GM21528 (cell line): ENCODE data around the gene NTRK3.
"Not testable (repeated sequence)": the region's sequence is repeated elsewhere in the genome, so short reads cannot be mapped to it uniquely, and the experiment has no call there.

ENCODE experiments used
- ATAC-seq: cut with Tn5 transposase; IDR thresholded peaks from one replicate; pipeline ENCODE4 v1.9.1; 2021; ENCODE audit warnings: mild to moderate bottlenecking, moderate library complexity; ENCODE audit not compliant: unreplicated experiment, low FRiP score

NTRK3 gene

DNA sequence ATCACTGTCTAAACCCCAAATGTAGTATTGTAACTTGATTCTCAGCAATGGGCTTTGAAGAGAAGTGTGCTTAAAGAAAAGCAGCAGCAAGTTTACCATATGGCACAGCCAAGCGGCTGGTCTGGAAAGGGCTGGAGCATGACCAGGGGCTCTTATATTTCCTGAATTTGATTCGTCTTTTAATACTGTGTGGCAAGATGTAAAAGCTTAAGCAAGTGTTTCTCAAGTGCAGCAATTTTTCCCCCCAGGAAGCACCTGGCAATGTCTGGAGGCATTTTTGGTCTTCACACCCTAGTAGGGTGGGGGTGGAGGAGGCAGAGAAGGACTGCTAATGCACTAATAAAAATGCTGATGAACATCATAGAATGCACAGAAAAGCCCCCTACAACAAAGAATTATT lies 397.9 kb downstream of the NTRK3 start:
- no peak for ATAC-seq

- ATAC-seq, result no peak
These were observed 405.0 kb downstream of the NTRK3 start for GRCh38 chr15:87851497-87851896.

- ATAC-seq, result no peak
These were observed 405.6 kb downstream of the NTRK3 start for GRCh38 chr15:87850916-87851315.

DNA sequence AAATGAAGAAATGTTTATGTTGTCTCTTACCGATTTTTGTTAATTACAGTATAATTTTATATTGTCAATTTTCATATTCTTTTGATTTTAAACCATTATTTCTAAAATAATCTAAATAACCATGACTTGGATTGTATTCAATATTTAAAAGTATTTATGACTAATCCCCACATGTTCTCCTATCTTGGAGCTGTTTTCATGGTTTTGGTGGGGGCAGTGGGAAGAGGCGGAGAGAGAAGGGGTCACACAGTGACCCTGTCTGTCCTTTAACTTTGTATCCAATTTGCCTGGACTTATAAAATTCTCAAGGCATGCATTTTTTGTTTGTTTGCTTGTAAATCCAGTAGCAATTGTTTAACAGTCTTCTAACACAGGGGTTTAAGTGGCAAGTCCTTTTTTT lies 407.4 kb downstream of the NTRK3 start:
- ATAC-seq, result no peak

- no peak for ATAC-seq
These were observed 408.5 kb downstream of the NTRK3 start for GRCh38 chr15:87848012-87848411.

- ATAC-seq, result no peak
These were observed 409.8 kb downstream of the NTRK3 start for GRCh38 chr15:87846746-87847145.

- ATAC-seq, result no peak
These were observed 413.2 kb downstream of the NTRK3 start for GRCh38 chr15:87843312-87843711.

- ATAC-seq, result no peak
These were observed 415.0 kb downstream of the NTRK3 start for GRCh38 chr15:87841426-87841998.

DNA sequence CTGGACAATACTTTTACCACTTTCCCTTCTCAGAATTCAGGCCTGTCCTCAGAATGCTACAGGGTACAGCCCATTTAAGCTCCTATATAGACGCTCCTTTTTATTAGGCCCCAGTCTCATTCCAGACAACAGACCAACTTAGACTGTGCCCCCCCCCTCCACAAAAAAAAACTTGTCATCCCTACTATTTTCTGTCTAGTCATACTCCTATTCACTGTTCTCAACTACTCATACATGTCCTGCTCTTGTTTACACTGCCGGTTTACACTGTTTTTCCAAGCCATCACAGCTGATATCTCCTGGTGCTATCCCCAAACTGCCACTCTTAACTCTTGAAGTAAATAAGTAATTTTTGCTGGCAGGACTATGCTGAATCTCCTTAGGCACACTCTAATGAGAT lies 420.7 kb downstream of the NTRK3 start:
- not testable (repeated sequence) for ATAC-seq

DNA sequence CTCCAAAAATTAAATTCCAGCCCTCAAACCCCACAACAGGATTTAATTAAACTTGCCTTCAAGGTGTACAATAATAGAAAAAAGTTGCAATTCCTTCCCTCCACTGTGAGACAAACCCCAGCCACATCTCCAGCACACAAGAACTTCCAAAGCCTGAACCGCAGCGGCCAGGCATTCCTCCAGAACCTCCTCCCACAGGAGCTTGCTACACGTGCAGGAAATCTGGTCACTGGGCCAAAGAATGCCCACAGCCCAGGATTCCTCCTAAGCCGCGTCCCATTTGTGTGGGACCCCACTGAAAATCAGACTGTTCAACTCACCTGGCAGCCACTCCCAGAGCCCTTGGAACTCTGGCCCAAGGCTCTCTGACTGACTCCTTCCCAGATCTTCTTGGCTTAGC lies 423.2 kb downstream of the NTRK3 start:
- ATAC-seq, result not testable (repeated sequence)

DNA sequence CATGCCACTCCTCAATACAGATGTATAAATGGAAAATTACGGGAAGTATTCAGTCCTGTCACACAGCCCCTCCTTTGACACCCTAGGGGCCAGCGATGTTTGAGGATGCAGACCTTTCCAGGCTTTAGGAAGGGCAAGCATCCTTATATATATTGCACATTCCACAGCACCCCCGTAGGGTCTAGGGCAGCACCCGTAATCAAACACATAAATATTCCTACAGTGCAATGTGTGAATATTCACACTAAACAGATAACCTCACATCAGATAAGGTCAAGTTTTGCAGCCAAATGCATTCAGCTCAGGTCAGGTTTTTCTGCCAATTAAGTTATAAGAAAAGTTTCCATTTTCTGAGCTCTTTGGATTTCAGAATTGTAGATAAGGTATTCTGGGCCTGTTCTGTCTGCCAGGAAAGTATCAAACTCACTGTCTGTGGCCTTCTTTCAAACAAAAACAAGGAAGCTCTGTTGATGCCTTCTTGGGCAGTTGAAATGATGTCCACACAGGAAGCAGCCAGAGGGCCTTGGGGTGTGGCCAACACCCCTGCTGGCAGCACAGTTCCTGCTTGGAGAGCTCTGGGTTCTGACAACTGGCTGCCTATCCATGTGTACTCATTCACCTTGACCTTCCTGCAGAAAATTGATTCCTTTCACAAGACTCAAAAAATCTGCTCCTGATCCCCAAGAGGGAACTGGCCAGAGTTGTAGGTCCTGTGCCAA lies 427.0 kb downstream of the NTRK3 start:
- ATAC-seq, result no peak

DNA sequence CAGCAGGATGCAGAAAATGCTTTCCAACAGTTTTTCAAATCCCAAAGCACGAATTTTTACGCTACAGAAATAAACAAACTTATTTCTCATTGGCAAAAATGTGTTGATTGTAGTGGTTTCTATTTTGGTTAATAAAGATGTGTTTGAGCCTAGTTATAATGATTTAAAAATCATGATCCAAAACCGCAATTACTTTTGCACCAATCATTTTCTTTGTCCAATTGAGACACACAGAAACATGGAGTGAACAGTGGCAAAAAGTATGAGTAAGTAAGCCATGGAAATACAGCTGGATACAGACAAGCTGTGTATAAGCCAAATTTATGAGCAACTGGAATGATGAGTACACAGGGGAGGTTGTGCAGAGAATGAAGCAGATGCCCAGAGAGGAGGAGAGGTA lies 427.9 kb downstream of the NTRK3 start:
- no peak for ATAC-seq

DNA sequence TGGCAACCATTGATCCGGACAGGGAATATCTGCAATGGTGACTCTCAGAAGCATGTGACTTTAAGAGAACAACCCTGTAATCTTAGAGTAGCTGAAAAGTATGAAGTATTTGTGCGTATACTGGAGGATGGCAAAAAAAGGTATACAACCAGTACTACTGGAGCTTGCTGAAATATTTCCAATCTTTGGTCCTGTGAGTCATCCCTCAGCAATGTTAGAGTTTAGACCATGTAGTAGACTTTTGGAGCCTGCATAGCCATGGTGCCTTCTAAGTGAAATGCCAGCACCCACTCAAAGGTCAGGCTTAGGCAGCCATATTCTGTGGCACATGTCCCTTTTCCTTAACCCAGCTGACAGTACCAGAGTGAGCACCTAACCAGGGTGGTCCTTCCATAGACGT lies 429.4 kb downstream of the NTRK3 start:
- ATAC-seq, result no peak

- ATAC-seq, result no peak
These were observed 430.3 kb downstream of the NTRK3 start for GRCh38 chr15:87826119-87826747.

DNA sequence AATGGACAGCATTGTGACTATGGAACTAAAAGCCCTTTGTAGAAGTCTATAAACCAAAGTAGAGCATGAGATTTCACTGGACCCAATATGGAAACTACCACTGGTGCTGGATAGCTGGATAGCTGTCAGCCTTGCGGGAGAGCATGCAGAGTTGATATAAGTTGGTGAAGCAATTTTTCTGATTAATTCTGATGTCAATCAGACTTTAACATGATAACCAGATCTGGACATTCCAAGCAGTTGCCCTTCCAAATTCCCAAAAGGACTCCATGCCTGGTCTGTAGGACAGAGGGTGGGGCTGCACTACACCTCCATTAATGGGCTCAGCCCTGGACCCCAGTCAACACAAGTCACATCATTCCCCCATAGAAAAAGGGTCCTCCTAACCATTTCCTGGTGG lies 437.8 kb downstream of the NTRK3 start:
- ATAC-seq, result no peak

DNA sequence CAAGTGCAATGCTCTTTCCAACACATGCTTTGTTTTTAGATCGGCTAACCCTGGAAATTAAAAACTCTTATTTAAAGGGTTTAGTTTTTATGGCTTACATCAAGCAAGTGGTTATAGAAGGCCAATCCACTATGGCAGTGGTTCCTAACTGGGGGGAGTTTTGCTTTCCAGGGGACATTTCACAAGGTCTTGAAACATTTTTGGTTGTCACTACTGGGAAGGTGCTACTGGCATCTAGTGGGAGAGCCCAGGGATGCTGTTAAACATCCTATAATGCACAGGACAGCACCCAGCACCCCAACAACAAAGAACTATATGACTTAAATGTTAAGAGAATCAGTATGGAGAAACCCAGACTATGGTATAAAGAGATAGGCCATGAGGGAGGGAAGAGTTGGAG lies 439.0 kb downstream of the NTRK3 start:
- ATAC-seq, result no peak

DNA sequence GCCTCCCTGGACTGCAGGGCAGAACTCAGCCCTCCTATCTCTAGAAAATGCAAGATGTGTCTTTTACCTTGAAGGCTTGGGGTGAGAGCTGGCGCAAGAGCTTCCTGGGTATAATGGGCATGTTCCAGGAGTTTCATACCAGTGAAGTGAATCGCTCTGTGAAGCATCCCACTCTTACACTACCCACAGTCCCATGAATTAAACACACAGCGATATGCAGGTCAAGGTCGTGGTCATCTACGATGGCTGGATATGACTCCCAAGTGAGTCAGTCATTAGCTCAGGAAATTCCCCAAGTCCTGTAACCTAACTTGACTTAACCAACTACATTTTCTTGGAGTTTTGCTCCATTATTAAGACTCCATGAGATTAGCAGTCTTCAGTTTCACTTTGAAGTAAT lies 439.7 kb downstream of the NTRK3 start:
- ATAC-seq, result no peak

GRCh38 chr15:87816016-87816415 lies 440.5 kb downstream of the NTRK3 start:
- no peak for ATAC-seq
